NCI-H1436 (cell line): Measurements from ENCODE around the gene PLG.
A peak's percentile ranks its signal among the peaks of the same experiment; 100 is the strongest.
"Not testable (repeated sequence)": the region's sequence is repeated elsewhere in the genome, so short reads cannot be mapped to it uniquely, and the experiment has no call there.

Experiments used
- DNase-seq: peaks from one replicate; lab custom pipeline; 2025; lab: John Stamatoyannopoulos, UW

Gene PLG

DNA sequence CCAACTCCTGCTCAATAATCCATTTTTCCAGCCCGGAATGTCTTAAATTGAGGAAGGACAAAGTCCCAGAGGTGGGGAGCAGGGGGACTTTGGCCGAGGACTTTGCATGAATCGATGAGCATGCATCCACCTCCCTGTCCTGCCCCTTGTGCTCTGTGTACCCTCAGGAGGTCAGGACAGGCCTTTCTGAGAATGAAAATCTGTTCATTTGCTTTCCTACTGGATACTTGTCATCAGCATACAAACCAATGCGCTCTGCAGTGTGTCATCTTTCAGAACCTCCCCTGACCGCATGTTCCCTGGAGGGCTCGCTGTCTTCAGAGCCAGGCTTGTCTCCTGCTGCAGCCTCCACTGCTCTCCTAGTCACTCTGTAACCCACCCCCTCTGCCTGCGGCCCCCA lies 2.6 kb downstream of the PLG start:
- DNase-seq: not testable (repeated sequence)

DNA sequence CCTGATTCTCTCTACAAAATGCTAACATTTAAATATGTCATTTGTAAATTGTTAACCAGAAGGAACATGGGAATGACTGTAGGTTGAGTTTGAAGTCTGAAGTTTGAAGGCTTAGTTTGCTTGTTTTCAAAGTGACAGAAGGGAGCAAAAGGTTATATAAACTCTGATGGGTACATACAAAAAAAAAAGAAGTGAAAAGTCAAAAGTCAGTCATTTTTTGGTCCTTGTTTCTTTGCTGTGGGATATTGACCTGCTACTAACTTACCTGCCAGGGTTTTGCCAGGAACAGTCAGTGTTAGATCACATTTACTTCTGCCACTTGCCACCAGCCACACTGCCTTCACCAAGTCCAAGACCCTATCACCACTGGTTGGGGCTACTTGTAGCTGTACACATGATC lies 6.9 kb downstream of the PLG start:
- DNase-seq: not testable (repeated sequence)

DNA sequence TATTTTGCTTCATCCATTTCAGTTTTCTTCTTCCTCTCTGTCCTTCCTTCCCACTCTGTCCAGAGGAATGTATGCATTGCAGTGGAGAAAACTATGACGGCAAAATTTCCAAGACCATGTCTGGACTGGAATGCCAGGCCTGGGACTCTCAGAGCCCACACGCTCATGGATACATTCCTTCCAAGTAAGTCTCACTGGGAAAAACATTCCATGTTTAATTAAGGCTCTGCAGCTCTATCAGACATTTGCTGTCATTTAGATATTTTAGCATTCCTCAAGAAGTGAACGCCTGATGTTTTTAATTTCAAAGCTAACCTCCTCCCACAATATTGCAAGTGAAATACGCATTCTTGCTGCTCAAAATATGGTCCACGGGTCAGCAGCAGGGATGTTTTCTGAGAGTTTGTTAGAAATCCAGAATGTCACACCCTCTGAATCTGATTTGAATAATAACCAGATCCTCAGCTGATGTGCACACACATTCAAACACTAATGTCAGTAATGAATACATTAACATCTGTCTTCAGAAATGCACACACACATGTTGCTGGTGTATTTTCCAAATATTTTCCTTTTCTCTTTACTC lies 12.8 kb downstream of the PLG start:
- DNase-seq: no peak

DNA sequence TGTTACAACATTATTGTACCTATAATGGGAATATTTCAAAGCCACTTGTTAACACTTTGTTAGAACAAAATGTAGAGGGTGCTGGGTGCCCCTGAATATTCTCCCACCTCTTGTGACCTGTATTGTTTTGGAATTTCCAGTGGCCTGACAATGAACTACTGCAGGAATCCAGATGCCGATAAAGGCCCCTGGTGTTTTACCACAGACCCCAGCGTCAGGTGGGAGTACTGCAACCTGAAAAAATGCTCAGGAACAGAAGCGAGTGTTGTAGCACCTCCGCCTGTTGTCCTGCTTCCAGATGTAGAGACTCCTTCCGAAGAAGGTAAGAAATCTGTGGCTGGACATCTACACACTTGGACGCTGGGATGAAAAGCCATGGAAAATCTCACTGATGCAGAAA lies 28.9 kb downstream of the PLG start:
- DNase-seq: no peak

DNA sequence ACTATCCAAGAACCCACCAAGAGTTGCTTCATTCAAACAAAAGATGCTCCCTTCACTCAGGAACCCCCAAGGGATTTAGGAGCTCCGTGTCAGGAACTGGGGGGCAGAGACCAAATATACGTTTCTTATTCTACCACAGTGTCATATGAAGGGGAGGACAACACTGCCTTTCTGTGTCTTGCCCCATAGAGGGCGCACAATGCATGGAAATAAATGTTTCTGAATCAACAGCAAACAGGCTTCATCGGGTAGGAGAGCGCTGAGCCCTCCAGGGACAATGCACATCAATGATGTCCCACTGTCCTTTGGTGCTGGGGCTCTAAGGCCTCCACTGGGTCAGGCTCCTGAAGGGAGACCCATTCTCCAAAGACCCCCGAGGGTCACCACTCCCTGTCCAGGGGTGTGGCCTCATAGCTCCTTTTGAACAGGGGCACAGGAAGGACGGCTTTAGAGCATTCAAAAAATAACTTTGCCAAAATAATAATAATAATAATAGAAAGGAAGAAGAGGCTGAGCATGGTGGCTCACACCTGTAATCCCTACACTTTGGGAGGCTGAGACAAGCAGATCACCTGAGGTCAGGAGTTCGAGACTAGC lies 31.1 kb downstream of the PLG start:
- peak; percentile 29 for DNase-seq

DNA sequence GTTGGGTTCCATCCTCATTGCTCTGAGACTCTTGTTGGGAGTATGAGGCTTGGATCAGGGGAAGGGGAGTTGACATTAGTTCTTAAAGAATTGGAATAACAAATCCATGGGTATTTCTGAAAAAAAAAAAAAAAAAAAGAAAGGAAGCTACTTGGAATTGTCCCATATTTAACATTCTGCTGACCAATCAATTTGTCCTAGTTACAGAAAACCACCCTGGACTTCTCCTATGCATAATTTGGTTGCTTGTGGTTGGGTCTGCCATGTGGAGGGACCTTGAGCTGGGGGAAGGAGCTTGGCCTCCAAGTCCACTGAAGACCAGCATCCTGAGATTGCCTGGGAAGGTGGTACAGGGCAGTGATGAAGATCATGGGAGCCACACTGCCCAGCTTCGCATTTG lies 32.6 kb downstream of the PLG start:
- no peak for DNase-seq

DNA sequence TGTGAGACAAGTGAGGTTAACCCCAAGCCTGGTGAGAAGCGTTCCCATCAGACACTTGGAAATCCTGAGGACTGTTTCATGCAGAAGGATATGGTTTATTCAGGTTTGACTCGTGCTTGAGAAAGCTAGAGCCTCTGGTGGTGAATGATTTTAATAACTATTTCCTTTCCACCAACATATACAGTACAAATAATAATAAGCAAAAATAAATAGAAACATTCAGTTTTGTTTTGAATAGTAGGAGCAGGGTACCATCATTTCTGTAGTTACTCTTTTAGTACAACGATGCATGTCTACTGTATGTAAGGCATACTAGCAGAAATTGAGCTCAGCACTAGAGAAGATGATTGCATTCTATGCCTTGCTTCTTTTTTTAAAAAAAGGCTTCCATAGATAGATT lies 33.5 kb downstream of the PLG start:
- DNase-seq: no peak

DNA sequence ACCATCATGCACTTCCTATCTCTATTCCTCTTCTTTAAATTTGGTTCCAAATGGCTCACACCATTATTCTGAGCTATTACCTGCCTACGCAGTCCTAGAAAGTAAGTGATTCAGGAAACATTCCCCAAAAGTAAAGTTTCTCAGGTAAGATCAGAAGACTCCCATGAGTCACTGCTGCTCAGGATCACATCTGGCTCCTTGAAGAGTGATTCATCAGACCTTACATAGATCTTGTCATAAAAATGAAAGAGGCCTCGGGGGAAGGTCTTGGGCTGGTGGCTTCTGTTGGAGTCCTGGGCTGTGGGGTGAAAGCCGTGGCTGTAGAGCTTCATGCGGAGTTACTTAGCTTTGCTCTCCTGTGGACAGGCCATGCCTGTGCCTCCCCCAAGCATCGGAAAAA lies 35.9 kb downstream of the PLG start:
- DNase-seq: no peak

DNA sequence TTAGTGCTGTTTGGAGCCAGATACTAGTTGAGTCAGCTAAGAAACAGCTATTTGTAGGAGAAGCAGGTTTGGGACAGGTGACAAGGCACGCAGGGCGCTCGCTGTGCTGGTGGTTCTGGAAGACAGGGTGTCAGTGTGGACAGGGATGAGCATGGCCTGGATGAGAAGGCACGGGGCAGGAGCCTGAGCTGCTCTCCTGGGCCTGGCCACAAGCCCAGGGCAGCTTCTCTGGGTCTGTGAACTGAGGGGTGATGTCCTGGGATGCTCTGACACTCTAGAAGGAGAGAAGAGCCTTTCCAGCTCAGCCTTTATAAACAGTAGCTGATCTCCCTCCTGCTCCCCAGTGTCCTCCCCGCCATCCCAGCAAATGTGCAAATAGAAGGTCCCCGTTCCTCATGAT lies 37.9 kb downstream of the PLG start:
- DNase-seq: no peak

DNA sequence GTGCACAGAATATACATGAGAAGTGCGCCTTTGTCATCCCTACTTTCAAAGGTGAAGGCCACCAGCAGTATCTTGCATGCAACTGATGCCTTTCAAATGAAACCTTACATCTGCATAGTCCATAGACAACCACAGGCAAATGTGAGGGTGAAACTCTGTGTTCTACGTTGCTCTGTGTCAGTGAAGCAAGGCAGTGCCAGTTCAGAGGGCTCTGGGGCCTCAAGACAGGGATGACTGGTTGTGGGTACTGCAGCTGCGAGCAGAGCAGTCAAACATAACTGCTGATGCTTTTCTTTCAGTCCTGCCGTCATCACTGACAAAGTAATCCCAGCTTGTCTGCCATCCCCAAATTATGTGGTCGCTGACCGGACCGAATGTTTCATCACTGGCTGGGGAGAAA lies 39.0 kb downstream of the PLG start:
- DNase-seq: not testable (repeated sequence)

DNA sequence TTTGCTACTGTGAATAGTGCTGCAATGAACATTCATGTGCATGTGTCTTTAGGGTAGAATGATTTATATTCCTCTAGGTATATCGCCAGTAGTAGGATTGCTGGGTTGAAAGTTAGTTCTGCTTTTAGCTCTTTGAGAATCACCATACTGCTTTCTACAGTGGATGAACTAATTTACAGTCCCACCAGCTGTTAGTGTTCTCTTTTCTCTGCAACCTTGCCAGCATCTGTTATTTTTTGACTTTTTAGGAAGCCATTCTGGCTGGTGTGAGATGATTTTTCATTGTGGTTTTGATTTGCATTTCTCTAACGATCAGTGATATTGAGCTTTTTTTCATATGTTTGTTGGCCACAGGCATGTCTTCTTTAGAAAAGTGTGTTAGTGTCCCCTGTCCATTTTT lies 40.0 kb downstream of the PLG start:
- DNase-seq: no peak

DNA sequence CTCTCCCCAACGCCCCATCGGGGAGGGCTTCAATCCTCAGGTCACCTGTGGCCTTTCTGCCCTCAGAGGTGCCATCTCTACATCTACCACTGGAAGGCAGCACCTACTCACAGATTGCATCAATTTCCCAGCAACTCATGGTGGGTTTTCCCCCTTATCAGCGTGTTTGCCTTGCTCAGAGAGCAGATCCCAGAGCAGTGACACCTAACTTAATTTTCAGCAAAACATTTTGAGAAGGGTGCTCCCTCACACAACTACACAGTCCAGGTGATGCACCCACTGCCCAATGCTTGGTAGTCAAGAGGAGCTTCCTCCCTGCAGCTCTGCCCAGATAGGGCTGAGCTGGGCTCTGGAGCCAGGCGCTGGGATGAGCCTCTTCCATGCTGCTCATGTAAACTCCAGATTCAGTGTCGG lies 48.2 kb downstream of the PLG start:
- DNase-seq: no peak

DNA sequence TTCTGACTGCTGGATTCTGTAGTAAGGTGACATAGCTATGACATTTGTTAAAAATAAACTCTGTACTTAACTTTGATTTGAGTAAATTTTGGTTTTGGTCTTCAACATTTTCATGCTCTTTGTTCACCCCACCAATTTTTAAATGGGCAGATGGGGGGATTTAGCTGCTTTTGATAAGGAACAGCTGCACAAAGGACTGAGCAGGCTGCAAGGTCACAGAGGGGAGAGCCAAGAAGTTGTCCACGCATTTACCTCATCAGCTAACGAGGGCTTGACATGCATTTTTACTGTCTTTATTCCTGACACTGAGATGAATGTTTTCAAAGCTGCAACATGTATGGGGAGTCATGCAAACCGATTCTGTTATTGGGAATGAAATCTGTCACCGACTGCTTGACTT lies 51.2 kb downstream of the PLG start:
- not testable (repeated sequence) for DNase-seq

DNA sequence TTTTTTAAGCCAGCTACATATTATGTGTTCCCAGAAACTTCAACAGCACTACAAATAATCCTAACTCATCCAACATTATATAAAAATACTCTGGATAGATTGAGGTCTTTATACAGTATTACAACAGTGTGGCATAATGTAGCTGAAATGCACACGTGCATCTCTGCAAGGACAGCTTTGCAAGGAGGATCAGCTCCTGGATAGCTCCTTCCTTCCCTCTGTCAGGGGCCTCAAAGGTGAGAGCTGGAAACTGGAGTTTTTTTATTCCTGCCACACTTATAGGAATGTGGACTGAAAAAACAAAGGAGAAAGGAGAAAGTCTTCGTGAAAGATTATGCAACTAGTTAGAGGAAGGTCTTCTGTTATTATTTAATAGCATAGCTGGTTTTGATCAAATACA lies 53.1 kb downstream of the PLG start:
- no peak for DNase-seq

DNA sequence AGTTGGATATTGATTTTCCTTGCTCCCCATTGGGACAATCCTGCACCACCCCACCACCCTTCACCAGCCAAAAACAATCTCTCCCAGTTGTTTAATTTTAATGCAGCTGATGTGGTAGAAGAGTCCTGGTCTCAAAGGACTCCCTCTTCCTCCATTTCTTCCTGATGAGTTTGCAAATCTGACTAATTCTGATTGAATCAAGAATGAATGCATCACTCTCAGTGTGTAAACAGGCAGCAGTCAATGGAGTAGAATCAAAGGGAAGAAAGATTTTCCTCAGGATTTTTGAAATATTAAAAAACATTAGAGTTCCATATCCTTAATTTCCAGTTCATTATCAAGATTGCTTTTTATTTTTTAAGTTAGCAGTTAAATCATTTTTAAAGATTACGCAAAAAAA lies 54.0 kb downstream of the PLG start:
- DNase-seq: no peak

DNA sequence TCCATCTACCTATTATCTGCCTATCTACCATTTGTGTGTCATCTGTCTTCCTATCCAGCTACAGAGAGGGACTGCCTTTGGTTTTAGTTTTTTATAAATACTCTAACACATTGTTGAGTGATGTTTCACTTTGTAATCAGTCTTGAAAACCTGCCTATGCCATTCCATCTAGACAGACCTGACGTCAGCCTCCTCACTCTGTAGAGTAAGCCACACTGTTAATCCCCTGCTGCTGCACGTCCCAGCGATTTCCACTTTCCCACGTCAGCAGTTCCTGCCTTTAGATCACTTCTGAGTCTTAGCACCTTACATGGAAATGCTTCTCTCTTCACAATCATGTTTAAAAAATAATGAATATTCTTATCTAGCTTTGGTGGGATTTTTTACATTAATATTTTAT lies 54.8 kb downstream of the PLG start:
- DNase-seq: no peak

DNA sequence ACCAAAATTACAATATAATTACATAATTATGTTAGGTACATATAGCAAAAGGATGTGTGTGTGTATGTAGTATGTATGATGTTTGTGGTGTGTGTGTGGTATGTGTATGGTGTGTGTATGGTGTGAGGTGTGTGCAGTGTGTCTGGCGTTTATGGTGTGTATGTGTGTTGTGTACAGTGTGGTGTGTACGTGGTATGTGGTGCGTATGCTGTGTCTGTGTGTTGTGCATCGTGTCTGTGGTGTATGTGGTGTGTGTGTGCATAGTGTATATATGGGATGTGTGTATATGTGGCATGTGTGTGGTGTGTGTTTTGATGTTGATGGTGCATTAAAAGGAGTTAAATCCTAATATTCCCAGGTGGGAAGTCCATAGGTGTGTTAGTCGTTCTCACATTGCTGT lies 62.8 kb downstream of the PLG start:
- DNase-seq: no peak

DNA sequence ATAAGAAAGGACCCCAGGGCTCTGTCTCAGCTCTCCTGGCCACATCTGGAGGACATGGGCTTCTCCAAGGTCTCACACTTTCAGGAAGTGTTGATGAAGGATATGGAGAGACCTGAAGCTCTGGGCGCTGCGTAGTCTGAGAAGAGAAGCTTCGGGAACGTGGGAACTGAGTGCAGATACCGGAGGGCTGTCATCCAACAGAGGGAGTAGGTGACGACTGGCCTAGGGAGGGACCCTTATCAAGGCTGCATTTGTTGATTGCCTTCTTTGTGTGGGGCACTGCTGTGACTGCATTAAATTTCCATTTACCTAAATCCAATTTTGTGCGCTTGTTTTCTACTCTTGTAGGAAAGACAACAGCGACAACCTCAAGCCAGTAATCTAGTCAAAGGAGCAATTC lies 63.4 kb downstream of the PLG start:
- DNase-seq: no peak

DNA sequence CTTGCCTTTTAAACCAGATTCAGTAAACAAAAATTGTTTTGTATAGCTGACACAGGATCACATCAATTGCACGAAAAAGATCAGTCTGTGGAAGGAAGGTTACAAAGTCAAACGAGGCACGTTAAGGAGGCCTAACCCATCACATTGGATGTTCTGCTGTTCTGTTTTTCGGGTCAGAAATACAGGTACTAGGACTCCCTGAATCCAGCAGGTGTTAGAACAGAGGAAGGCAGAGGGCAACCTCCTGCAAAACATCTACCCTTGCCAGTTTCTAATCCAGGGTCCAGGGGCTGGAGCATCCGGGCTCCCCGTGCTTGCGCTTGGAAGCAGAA lies 64.6 kb downstream of the PLG start:
- no peak for DNase-seq

DNA sequence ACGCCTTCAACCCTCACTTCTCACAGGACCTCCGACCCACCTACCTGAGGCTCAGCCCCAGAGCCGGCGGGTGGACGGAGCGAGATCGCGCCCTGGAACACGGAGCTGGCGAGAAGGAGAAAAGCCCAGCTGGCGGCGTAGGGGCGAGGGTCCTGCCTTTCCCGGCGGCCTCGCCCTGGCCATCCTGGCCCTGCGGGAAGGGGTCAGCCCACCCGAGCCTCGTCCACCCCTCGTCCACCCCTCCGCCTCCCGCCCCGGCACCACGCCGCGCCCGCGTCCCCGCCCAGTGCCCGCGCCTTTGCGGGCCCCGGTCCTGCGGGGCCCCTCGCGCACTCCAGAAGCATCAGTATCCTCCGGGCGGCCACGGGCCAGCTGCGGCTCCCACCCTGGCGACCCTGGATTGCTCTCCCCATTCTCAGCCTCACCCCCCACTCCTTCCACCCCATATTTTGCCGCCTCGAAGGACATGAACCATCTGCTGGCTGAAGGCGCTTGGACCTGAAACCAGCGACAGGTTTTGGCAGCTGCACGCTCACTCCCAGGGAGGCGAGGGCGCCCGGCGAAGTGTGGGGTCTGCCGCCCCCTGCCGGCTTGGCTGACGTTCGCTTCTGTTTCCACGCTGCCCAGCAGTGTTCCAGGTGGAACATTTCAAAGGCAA lies 65.1 kb downstream of the PLG start:
- DNase-seq: peak; percentile 38

DNA sequence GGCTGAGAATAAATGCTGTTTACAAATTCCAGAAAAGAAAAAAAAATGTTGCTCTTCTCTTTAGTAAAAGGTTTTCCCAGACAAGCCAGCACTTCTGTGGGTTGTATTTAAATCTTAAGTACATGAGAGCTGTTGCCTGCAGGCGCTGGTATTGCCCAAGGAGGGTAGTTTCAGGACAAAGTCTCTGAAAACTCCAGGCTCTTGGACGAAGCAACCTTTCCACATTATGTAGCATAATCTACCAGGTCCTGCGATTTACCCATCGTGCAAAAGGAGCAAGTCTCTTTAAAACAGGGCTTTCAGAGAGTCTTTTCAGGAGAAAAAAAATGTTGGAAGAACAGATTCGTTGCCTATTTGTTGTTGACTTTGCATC lies 65.6 kb downstream of the PLG start:
- no peak for DNase-seq

DNA sequence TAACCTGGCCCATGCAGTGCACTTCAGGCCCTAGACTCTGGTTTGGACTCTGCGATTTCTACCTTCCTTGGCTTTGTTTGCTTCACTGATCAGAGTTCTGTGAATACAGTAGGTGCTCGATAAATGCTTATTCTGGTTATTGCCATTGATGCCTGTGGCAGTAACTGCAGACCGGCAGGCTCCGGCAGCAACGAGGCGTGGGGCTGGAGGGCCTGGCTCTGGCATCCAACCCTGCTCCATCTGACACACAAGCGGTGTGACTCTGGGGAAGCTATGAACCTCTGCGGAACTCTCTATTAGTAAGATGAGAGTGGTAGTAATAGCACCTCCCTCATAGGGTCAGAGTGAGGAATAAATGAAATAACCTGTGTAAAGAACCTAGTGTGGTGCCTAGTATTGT lies 66.1 kb downstream of the PLG start:
- no peak for DNase-seq

DNA sequence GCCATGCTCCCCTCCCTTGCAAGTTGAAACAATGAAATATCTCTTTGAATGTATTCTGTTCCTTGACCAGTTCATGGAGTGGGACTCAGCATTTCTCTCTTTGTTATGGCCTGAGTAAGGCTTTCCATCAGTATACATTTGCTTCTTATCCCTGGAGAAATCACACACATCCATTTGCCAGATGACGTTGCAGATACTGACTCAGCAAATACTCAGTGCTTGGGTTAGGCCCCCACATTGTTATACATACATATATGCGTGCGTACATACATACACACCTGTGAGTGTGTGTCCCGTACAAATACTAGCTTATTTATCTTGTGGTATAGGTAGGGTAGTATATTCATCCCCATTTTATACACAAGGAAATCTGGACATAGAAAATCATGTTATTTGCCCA lies 72.4 kb downstream of the PLG start:
- DNase-seq: no peak
